ENCODE measurements around the gene BPIFB2. TPM values are rescaled to one million over a fixed set of nuclear protein-coding genes. Genes with fewer than 3 reads are reported as not detected.

Gene BPIFB2
- total RNA-seq, 1 donor from 2014 or later, result not detected

GRCh38 chr20:32983459-32984112, 23.9 kb upstream of the BPIFB2 start:
- Histone ChIP-seq H3K27ac (ENCODE audit: low read depth, low read length) (no peak overlapping the region), H3K36me3 (ENCODE audit: insufficient read depth, low read length) (no peaks in the 10 kb centered on the region), H3K9ac (ENCODE audit: low read length) (no peak overlapping the region), H3K4me3 (ENCODE audit: insufficient read depth, low read depth, low read length) (no peak overlapping the region), H3K4me2 (ENCODE audit: low read length) (no peak overlapping the region), H3K9me3 (ENCODE audit: insufficient read depth, low read depth, low read length) (no peaks in the 10 kb centered on the region), H4K20me1 (ENCODE audit: insufficient read depth, low read length) (no peaks in the 10 kb centered on the region), H3K27me3 (ENCODE audit: insufficient read depth, low read length) (no peaks in the 10 kb centered on the region), H3K4me1 (ENCODE audit: insufficient read depth, low read length) (no peaks in the 10 kb centered on the region), H3K79me2 (ENCODE audit: insufficient read depth, low read length) (no peaks in the 10 kb centered on the region), H2AFZ (ENCODE audit: low read depth, low read length) (no peak overlapping the region)
- Mint-ChIP-seq H3K27me3 (ENCODE audit: low read depth, unreplicated experiment) (peaks cover 15% of the 10 kb centered on the region), H3K4me1 (ENCODE audit: low read depth, unreplicated experiment) (no peaks in the 10 kb centered on the region), H3K9me3 (ENCODE audit: unreplicated experiment) (peaks cover 2% of the 10 kb centered on the region), H3K36me3 (ENCODE audit: low read depth, unreplicated experiment) (no peaks in the 10 kb centered on the region), H3K4me3 (ENCODE audit: unreplicated experiment) (no peak overlapping the region), H3K27ac (ENCODE audit: unreplicated experiment) (no peak overlapping the region)
- FAIRE-seq, result no peak
- DNase-seq (ENCODE audit: low read depth), result no peak
- TF ChIP-seq CTCF (IDR thresholded peaks at IDR 0.05; ENCODE audit: insufficient read depth, low read depth, low read length) (no peak), EZH2 (IDR thresholded peaks at IDR 0.05; ENCODE audit: insufficient read depth, low read length) (no peak)

- Histone ChIP-seq H3K4me1 (ENCODE audit: insufficient read depth, low read length) (no peaks in the 10 kb centered on the region), H3K9me3 (ENCODE audit: insufficient read depth, low read depth, low read length) (no peaks in the 10 kb centered on the region), H3K36me3 (ENCODE audit: insufficient read depth, low read length) (no peaks in the 10 kb centered on the region), H3K9ac (ENCODE audit: low read length) (no peak overlapping the region), H3K79me2 (ENCODE audit: insufficient read depth, low read length) (no peaks in the 10 kb centered on the region), H4K20me1 (ENCODE audit: insufficient read depth, low read length) (no peaks in the 10 kb centered on the region), H3K27me3 (ENCODE audit: insufficient read depth, low read length) (no peaks in the 10 kb centered on the region), H2AFZ (ENCODE audit: low read depth, low read length) (no peak overlapping the region), H3K4me3 (ENCODE audit: insufficient read depth, low read depth, low read length) (no peak overlapping the region), H3K4me2 (ENCODE audit: low read length) (no peak overlapping the region), H3K27ac (ENCODE audit: low read depth, low read length) (no peak overlapping the region)
- Mint-ChIP-seq H3K27me3 (ENCODE audit: low read depth, unreplicated experiment) (peaks cover 15% of the 10 kb centered on the region), H3K36me3 (ENCODE audit: low read depth, unreplicated experiment) (no peaks in the 10 kb centered on the region), H3K9me3 (ENCODE audit: unreplicated experiment) (peaks cover 2% of the 10 kb centered on the region), H3K4me3 (ENCODE audit: unreplicated experiment) (no peak overlapping the region), H3K27ac (ENCODE audit: unreplicated experiment) (no peak overlapping the region), H3K4me1 (ENCODE audit: low read depth, unreplicated experiment) (no peaks in the 10 kb centered on the region)
- no peak for FAIRE-seq
- TF ChIP-seq EZH2 (IDR thresholded peaks at IDR 0.05; ENCODE audit: insufficient read depth, low read length) (no peak), CTCF (IDR thresholded peaks at IDR 0.05; ENCODE audit: insufficient read depth, low read depth, low read length) (no peak)
- DNase-seq (ENCODE audit: low read depth), result no peak
These were observed 23.3 kb upstream of the BPIFB2 start for GRCh38 chr20:32984196-32984595.

- Histone ChIP-seq H3K27ac (ENCODE audit: low read depth, low read length) (no peak overlapping the region), H3K79me2 (ENCODE audit: insufficient read depth, low read length) (no peaks in the 10 kb centered on the region), H4K20me1 (ENCODE audit: insufficient read depth, low read length) (no peaks in the 10 kb centered on the region), H3K9ac (ENCODE audit: low read length) (no peak overlapping the region), H3K36me3 (ENCODE audit: insufficient read depth, low read length) (no peaks in the 10 kb centered on the region), H3K4me3 (ENCODE audit: insufficient read depth, low read depth, low read length) (no peak overlapping the region), H2AFZ (ENCODE audit: low read depth, low read length) (no peak overlapping the region), H3K4me2 (ENCODE audit: low read length) (no peak overlapping the region), H3K27me3 (ENCODE audit: insufficient read depth, low read length) (no peaks in the 10 kb centered on the region), H3K9me3 (ENCODE audit: insufficient read depth, low read depth, low read length) (no peaks in the 10 kb centered on the region), H3K4me1 (ENCODE audit: insufficient read depth, low read length) (no peaks in the 10 kb centered on the region)
- Mint-ChIP-seq H3K4me1 (ENCODE audit: low read depth, unreplicated experiment) (no peaks in the 10 kb centered on the region), H3K4me3 (ENCODE audit: unreplicated experiment) (no peak overlapping the region), H3K9me3 (ENCODE audit: unreplicated experiment) (peaks cover 2% of the 10 kb centered on the region), H3K27me3 (ENCODE audit: low read depth, unreplicated experiment) (peaks cover 15% of the 10 kb centered on the region), H3K36me3 (ENCODE audit: low read depth, unreplicated experiment) (no peaks in the 10 kb centered on the region), H3K27ac (ENCODE audit: unreplicated experiment) (no peak overlapping the region)
- FAIRE-seq, result no peak
- TF ChIP-seq EZH2 (IDR thresholded peaks at IDR 0.05; ENCODE audit: insufficient read depth, low read length), result no peak
- TF ChIP-seq CTCF (IDR thresholded peaks at IDR 0.05; ENCODE audit: insufficient read depth, low read depth, low read length), result no peak
- DNase-seq (ENCODE audit: low read depth), result no peak
These were observed 22.7 kb upstream of the BPIFB2 start for GRCh38 chr20:32984631-32985354.

Measured in astrocyte (in vitro differentiated cells and primary cell).